Measurements from ENCODE around the gene DRC7.
A peak's percentile ranks its signal among the peaks of the same experiment; 100 is the strongest.

- TF ChIP-seq FOXM1 (IDR thresholded peaks at IDR 0.05; ENCODE audit: borderline replicate concordance): no peak
- no peak for TF ChIP-seq CTBP1 (IDR thresholded peaks at IDR 0.05; ENCODE audit: borderline replicate concordance)
- TF ChIP-seq ELF4 (IDR thresholded peaks at IDR 0.05): no peak
- no peak for TF ChIP-seq ZNF384 (IDR thresholded peaks at IDR 0.05)
- peak; percentile 76 for TF ChIP-seq L3MBTL2 (conservative IDR thresholded peaks at IDR 0.05)
- TF ChIP-seq FOXA1 (IDR thresholded peaks at IDR 0.05): no peak
- no peak for TF ChIP-seq NFRKB (IDR thresholded peaks at IDR 0.05)
- no peak for TF ChIP-seq SUZ12 (IDR thresholded peaks at IDR 0.05)
- no peak for TF ChIP-seq LEF1 (IDR thresholded peaks at IDR 0.05; ENCODE audit: borderline replicate concordance)
- TF ChIP-seq SP1 (IDR thresholded peaks at IDR 0.05): no peak
- TF ChIP-seq ARNT (IDR thresholded peaks at IDR 0.05): no peak
Observed at GRCh38 chr16:57735755-57736418, 41.3 kb downstream of the DRC7 start, which contains the start of gene KATNB1.
